IMR-90 (cell line): ENCODE results near the gene NPAS1. TPM values are rescaled to one million over a fixed set of nuclear protein-coding genes. Genes with fewer than 3 reads are reported as not detected.
A peak's percentile ranks its signal among the peaks of the same experiment; 100 is the strongest.

Source experiments
- ATAC-seq: fragments of 200-7000 bp; cut with Tn5 transposase; 2 replicates; pipeline ENCODE4 v1.9.1; 2020; ENCODE audit warnings: low read depth, mild to moderate bottlenecking, moderate library complexity
- BruUV-seq: library from RNA; stranded (reverse); fragments of 400-500 nt; replicated peaks from 2 replicates; lab custom pipeline; 2021; lab: Mats Ljungman, UMichigan
- CTCF ChIA-PET: fragments of 300-600 bp; formaldehyde crosslinking; extraction: SDS; loops from one replicate; lab custom pipeline; 2021; ENCODE audit warnings: antibody characterized with exemption; lab: Yijun Ruan, JAX
- POLR2A ChIA-PET: fragments of 300-600 bp; sonication (Branson Sonifier 250); formaldehyde crosslinking; loops from one replicate; lab custom pipeline; 2022; ENCODE audit warnings: antibody characterized with exemption; ENCODE audit not compliant: unreplicated experiment; lab: Charles Lee
- DNase-seq: peaks from one replicate; pipeline ENCODE4 v3.0.0; 2013
- H2AFZ ChIP-seq: replicated peaks from 2 replicates; pipeline ENCODE3; 2013; ENCODE audit warnings: low read length, mild to moderate bottlenecking; ENCODE audit not compliant: poor library complexity
- H2AK5ac ChIP-seq: 2 replicates; pipeline ENCODE4 v1.6.1; 2013; ENCODE audit warnings: low read depth, low read length, inconsistent platforms
- H2AK9ac ChIP-seq: replicated peaks from 2 replicates; pipeline ENCODE3; 2013; ENCODE audit warnings: mild to moderate bottlenecking, low read depth, low read length, moderate library complexity; ENCODE audit not compliant: poor library complexity
- H2BK120ac ChIP-seq: 2 replicates; pipeline ENCODE4 v1.6.1; 2013; ENCODE audit warnings: low read depth, low read length, inconsistent platforms
- H2BK15ac ChIP-seq: 3 replicates; pipeline ENCODE4 v1.6.1; 2013; ENCODE audit warnings: low read depth, low read length, inconsistent platforms
- H2BK20ac ChIP-seq: 2 replicates; pipeline ENCODE4 v1.6.1; 2013; ENCODE audit warnings: low read depth, mild to moderate bottlenecking, inconsistent platforms, low read length, moderate library complexity
- H2BK5ac ChIP-seq: 2 replicates; pipeline ENCODE4 v1.6.1; 2013; ENCODE audit warnings: mild to moderate bottlenecking, low read depth, low read length, inconsistent platforms; ENCODE audit not compliant: poor library complexity, severe bottlenecking
- H3K14ac ChIP-seq: replicated peaks from 2 replicates; pipeline ENCODE4 v1.6.1; 2013; ENCODE audit warnings: low read depth, low read length, inconsistent platforms
- H3K18ac ChIP-seq: 2 replicates; pipeline ENCODE4 v1.6.1; 2013; ENCODE audit warnings: low read depth, low read length, control low read depth
- H3K23ac ChIP-seq: 2 replicates; pipeline ENCODE4 v1.6.1; 2013; ENCODE audit warnings: low read depth, low read length, inconsistent platforms
- H3K27ac ChIP-seq: 2 replicates; pipeline ENCODE4 v1.5.1; 2013; ENCODE audit warnings: mild to moderate bottlenecking, control low read depth, low read length; ENCODE audit not compliant: insufficient read depth
- H3K27me3 ChIP-seq: 2 replicates; pipeline ENCODE4 v1.6.1; 2013; ENCODE audit warnings: low read length; ENCODE audit not compliant: control insufficient read depth, insufficient read depth
- H3K36me3 ChIP-seq: 2 replicates; pipeline ENCODE4 v1.6.1; 2013; ENCODE audit warnings: low read length, mixed read lengths; ENCODE audit not compliant: control insufficient read depth, insufficient read depth
- H3K4ac ChIP-seq: 2 replicates; pipeline ENCODE4 v1.6.1; 2013; ENCODE audit warnings: low read depth, low read length, inconsistent platforms
- H3K4me1 ChIP-seq: 2 replicates; pipeline ENCODE4 v1.6.1; 2013; ENCODE audit warnings: low read length, mixed read lengths; ENCODE audit not compliant: control insufficient read depth, insufficient read depth
- H3K4me2 ChIP-seq: 2 replicates; pipeline ENCODE4 v1.6.1; 2013; ENCODE audit warnings: low read depth, mild to moderate bottlenecking, control low read depth, low read length, moderate library complexity
- H3K4me3 ChIP-seq: 2 replicates; pipeline ENCODE4 v1.5.1; 2013; ENCODE audit warnings: low read depth, mild to moderate bottlenecking, control low read depth, low read length, moderate library complexity; ENCODE audit not compliant: insufficient read depth
- H3K56ac ChIP-seq: 2 replicates; pipeline ENCODE4 v1.6.1; 2013; ENCODE audit warnings: low read length, inconsistent platforms; ENCODE audit not compliant: insufficient read depth; ENCODE audit errors: extremely low read depth
- H3K79me1 ChIP-seq, 2 experiments: 2 replicates each; pipeline ENCODE4 v1.6.1; 2013; ENCODE audit warnings: low read length in 2 of 2, inconsistent platforms in 1 of 2, low read depth in 1 of 2
- H3K9ac ChIP-seq: 2 replicates; pipeline ENCODE4 v1.6.1; 2013; ENCODE audit warnings: low read depth, low read length, control low read depth
- H3K9me1 ChIP-seq: 2 replicates; pipeline ENCODE4 v1.6.1; 2013; ENCODE audit warnings: low read length, inconsistent platforms; ENCODE audit not compliant: insufficient read depth
- H3K9me3 ChIP-seq: 2 replicates; pipeline ENCODE4 v1.6.1; 2013; ENCODE audit warnings: low read length; ENCODE audit not compliant: control insufficient read depth, insufficient read depth
- H4K20me1 ChIP-seq: 2 replicates; pipeline ENCODE4 v1.6.1; 2013; ENCODE audit warnings: low read length, inconsistent platforms; ENCODE audit not compliant: insufficient read depth
- H4K5ac ChIP-seq: 2 replicates; pipeline ENCODE4 v1.6.1; 2013; ENCODE audit warnings: mild to moderate bottlenecking, low read depth, low read length, control low read depth
- H4K8ac ChIP-seq, 2 experiments: 2 replicates each; pipeline ENCODE4 v1.6.1; 2013; ENCODE audit warnings: low read depth in 2 of 2, low read length in 2 of 2, control low read depth in 1 of 2, inconsistent platforms in 1 of 2
- H4K91ac ChIP-seq: 2 replicates; pipeline ENCODE4 v1.6.1; 2013; ENCODE audit warnings: low read depth, low read length, inconsistent platforms; ENCODE audit not compliant: insufficient read depth
- BHLHE40 ChIP-seq: fragments of 150-350 bp; IDR thresholded peaks from 2 replicates; pipeline ENCODE4 v1.6.1; 2016; ENCODE audit warnings: mild to moderate bottlenecking, low read depth, low read length
- CEBPB ChIP-seq: IDR thresholded peaks from 2 replicates; pipeline ENCODE4 v1.6.1; 2012; ENCODE audit warnings: low read depth, low read length, improper control_type of control experiment
- MAFK ChIP-seq: IDR thresholded peaks from 2 replicates; pipeline ENCODE4 v1.6.1; 2012; ENCODE audit warnings: low read depth, low read length, improper control_type of control experiment
- MAZ ChIP-seq: IDR thresholded peaks from 2 replicates; pipeline ENCODE4 v1.6.1; 2012; ENCODE audit warnings: low read depth, mild to moderate bottlenecking, low read length, improper control_type of control experiment, moderate library complexity, borderline replicate concordance
- NFE2L2 ChIP-seq: fragments of 150-350 bp; IDR thresholded peaks from 2 replicates; pipeline ENCODE4 v1.6.1; 2016; ENCODE audit warnings: low read depth, mild to moderate bottlenecking, low read length
- RCOR1 ChIP-seq: IDR thresholded peaks from 2 replicates; pipeline ENCODE4 v1.6.1; 2012; ENCODE audit warnings: mild to moderate bottlenecking, low read length, improper control_type of control experiment; ENCODE audit not compliant: insufficient replicate concordance
- RFX5 ChIP-seq: IDR thresholded peaks from 2 replicates; pipeline ENCODE4 v1.8.0; 2012; ENCODE audit warnings: low read depth, mild to moderate bottlenecking, low read length, moderate library complexity
- SMC3 ChIP-seq: fragments of 150-350 bp; IDR thresholded peaks from 2 replicates; pipeline ENCODE4 v1.6.1; 2016; ENCODE audit warnings: low read depth, mild to moderate bottlenecking, antibody characterized with exemption, low read length, moderate library complexity
- WGBS, 2 experiments: methylation state at CpG; one replicate each; pipeline versions ENCODE4 v1.1.5 to v1.1.7; 2013; ENCODE audit warnings: missing lambda C conversion rate in 2 of 2; ENCODE audit not compliant: insufficient read length in 1 of 2; ENCODE audit errors: extremely low coverage in 2 of 2; 5-methylcytosine and 5-hydroxymethylcytosine counted together
- dilution Hi-C: fragments of 300-500 bp; cut with HindIII; formaldehyde crosslinking; loops from one replicate; pipeline ENCODE4 v1.14.3; 2018; ENCODE audit warnings: low sequenced_read_pairs; ENCODE audit not compliant: unreplicated experiment
- in situ Hi-C: fragments of 300-500 bp; cut with MboI; formaldehyde crosslinking; loops from 3 replicates; pipeline ENCODE4 v1.14.3; 2019; ENCODE audit warnings: low sequenced_read_pairs, inconsistent platforms, mixed read lengths
- intact Hi-C: fragments of 100-400 bp; cut with micrococcal nuclease; formaldehyde crosslinking; loops from 2 replicates; pipeline ENCODE4 v1.10.0; 2022
- polyA plus RNA-seq, 3 experiments: library from polyadenylated mRNA; depleted of rRNA; stranded (reverse); fragments of >200 nt; gene quantifications; 2 replicates each; pipeline ENCODE4 v1.2.3, GENCODE V29; 2012; ENCODE audit warnings: low replicate concordance in 1 of 3
- total RNA-seq: library from RNA; depleted of rRNA; stranded (reverse); fragments of >200 nt; gene quantifications from 2 replicates; pipeline ENCODE4 v1.2.3, GENCODE V29; 2012
- TF ChIP-seq, protein P1 (sequence below): fragments of 150-350 bp; IDR thresholded peaks from 2 replicates; pipeline ENCODE4 v1.6.1; 2017; ENCODE audit warnings: mild to moderate bottlenecking, antibody characterized with exemption, low read length, low read depth

The NPAS1 gene
- total and polyA plus RNA-seq, 2 of the 4 experiments (the other 2 are of a cell fraction), result 0.36 to 5.7 TPM

- ATAC-seq, result no peak
- Histone ChIP-seq H2AFZ (peak overlapping the region; percentile 78), H4K20me1 (peaks cover 6% of the 10 kb centered on the region; the same call in 1 of the 2 replicates), H3K56ac (no peak overlapping the region), H2BK120ac (no peak overlapping the region), H3K23ac (no peak overlapping the region; the same call in 1 of the 2 replicates), H2AK5ac (no peak overlapping the region), H3K4me3 (no peak overlapping the region), H3K9me1 (no peaks in the 10 kb centered on the region), H3K27me3 (peaks cover 40% of the 10 kb centered on the region), H3K4me2 (no peak overlapping the region), H3K36me3 (no peaks in the 10 kb centered on the region), H4K8ac (no peak overlapping the region), H3K79me1 (no peaks in the 10 kb centered on the region), H2BK5ac (no peak overlapping the region), H3K4ac (no peak overlapping the region), H3K4me1 (peaks cover 4% of the 10 kb centered on the region; the same call in 1 of the 2 replicates), H3K9ac (no peak overlapping the region), H4K91ac (no peak overlapping the region), H3K27ac (no peak overlapping the region), H4K5ac (no peak overlapping the region), H2BK20ac (no peak overlapping the region), H3K9me3 (no peaks in the 10 kb centered on the region), H3K14ac (no peak overlapping the region), H2AK9ac (peak overlapping the region; percentile 76), H2BK15ac (no peak overlapping the region), H3K18ac (no peak overlapping the region)
- DNase-seq, result no peak
- no TSS peak for BruUV-seq
- ChIA-PET POLR2A (no interaction called here), CTCF (no interaction called here)
- intact Hi-C loops (no loop called here), dilution Hi-C loops (no loop called here), in situ Hi-C loops (loop anchor here (10.0 kb wide), 1 partner anchor 106 kb away; no protein-coding TSS in a partner anchor)
- WGBS, 2 experiments, result 40% methylated on average over 1 of the region's 13 CpGs; no CpG with 5 or more reads in 1 of the 2 experiments
- TF ChIP-seq SMC3 (no peak), BHLHE40 (no peak), MAZ (no peak), RCOR1 (no peak), RFX5 (no peak), CEBPB (no peak), MAFK (no peak), NFE2L2 (no peak)
- TF ChIP-seq, protein P1, sequence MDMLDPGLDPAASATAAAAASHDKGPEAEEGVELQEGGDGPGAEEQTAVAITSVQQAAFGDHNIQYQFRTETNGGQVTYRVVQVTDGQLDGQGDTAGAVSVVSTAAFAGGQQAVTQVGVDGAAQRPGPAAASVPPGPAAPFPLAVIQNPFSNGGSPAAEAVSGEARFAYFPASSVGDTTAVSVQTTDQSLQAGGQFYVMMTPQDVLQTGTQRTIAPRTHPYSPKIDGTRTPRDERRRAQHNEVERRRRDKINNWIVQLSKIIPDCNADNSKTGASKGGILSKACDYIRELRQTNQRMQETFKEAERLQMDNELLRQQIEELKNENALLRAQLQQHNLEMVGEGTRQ, result no peak
Measured at GRCh38 chr19:47018923-47019322, 714 bp upstream of the NPAS1 start.
